Prostate gland (tissue), 2 donors: ENCODE data around the gene SYNGR1. TPM values are rescaled to one million over a fixed set of nuclear protein-coding genes. Genes with fewer than 3 reads are reported as not detected.
"Not testable (repeated sequence)": the region's sequence is repeated elsewhere in the genome, so short reads cannot be mapped to it uniquely, and the experiment has no call there.

Experiments
- DNase-seq: peaks from one replicate; pipeline ENCODE4 v3.0.0-alpha.2; 2019; ENCODE audit warnings: low spot score
- H3K27ac ChIP-seq, 2 donors: fragments of 200-600 bp; sonication (generic); 2 replicates each; pipeline ENCODE4 v1.5.1; 2017 to 2019
- H3K27me3 ChIP-seq: fragments of 200-600 bp; sonication (generic); replicated peaks from 2 replicates; pipeline ENCODE4 v1.5.1; 2019; ENCODE audit not compliant: insufficient read depth
- H3K36me3 ChIP-seq, 2 donors: fragments of 200-600 bp; sonication (generic); 1 replicate in 1 of 2; 2 replicates in 1 of 2; pipeline versions ENCODE4 v1.5.1 to v1.8.1; 2017 to 2019
- H3K4me1 ChIP-seq: fragments of 200-600 bp; sonication (generic); replicated peaks from 2 replicates; pipeline ENCODE4 v1.5.1; 2019
- H3K4me3 ChIP-seq, 2 donors: fragments of 200-600 bp; sonication (generic); 2 replicates each; pipeline ENCODE4 v1.5.1; 2017 to 2019
- H3K9me3 ChIP-seq: fragments of 200-600 bp; sonication (generic); 2 replicates; pipeline ENCODE4 v1.5.1; 2017
- CTCF ChIP-seq, 4 experiments: fragments of 200-600 bp in 2 of 4; fragments of 450-650 bp in 2 of 4; sonication (generic) in 2 of 4; IDR thresholded peaks; 1 replicate in 3 of 4; 2 replicates in 1 of 4; pipeline ENCODE4 v1.5.1; 2016 to 2019; ENCODE audit warnings: antibody characterized with exemption in 4 of 4, mild to moderate bottlenecking in 2 of 4, moderate library complexity in 2 of 4
- POLR2A ChIP-seq: fragments of 450-650 bp; IDR thresholded peaks from one replicate; pipeline ENCODE4 v1.6.1; 2016; ENCODE audit warnings: antibody characterized with exemption, mild to moderate bottlenecking
- POLR2AphosphoS5 ChIP-seq: sonication (generic); formaldehyde crosslinking; IDR thresholded peaks from one replicate; pipeline ENCODE4 v1.6.1; 2017; ENCODE audit warnings: antibody characterized with exemption
- WGBS: methylation state at CpG from one replicate; pipeline ENCODE4 v1.1.5; 2018; 5-methylcytosine and 5-hydroxymethylcytosine counted together
- intact Hi-C: fragments of 100-400 bp; cut with DNase I; formaldehyde crosslinking; loops from one replicate; pipeline ENCODE4 v1.14.2; 2022
- total RNA-seq, 2 donors: library from RNA; depleted of rRNA; stranded (reverse); fragments of >200 nt; gene quantifications; one replicate each; pipeline ENCODE4 v1.1.0, GENCODE V29; 2016

Gene SYNGR1
- total RNA-seq, 2 donors from 2014 or later = 38.3 to 43.8 TPM

GRCh38 chr22:39410264-39410663, 60.5 kb downstream of the SYNGR1 start:
- Histone ChIP-seq H3K36me3 (no peaks in the 10 kb centered on the region), H3K4me3 (no peak overlapping the region), H3K27ac (no peak overlapping the region), H3K9me3 (no peaks in the 10 kb centered on the region), H3K27me3 (no peaks in the 10 kb centered on the region), H3K4me1 (no peaks in the 10 kb centered on the region)
- intact Hi-C loops = no loop called here
- TF ChIP-seq POLR2AphosphoS5 (no peak), CTCF (IDR thresholded peaks at IDR 0.05) (no peak), POLR2A (no peak)
- DNase-seq = no peak
- WGBS = 84% methylated on average over 4 of the region's 4 CpGs

- H3K27ac ChIP-seq, intact Hi-C loops, H3K27me3 ChIP-seq, H3K4me1 ChIP-seq, H3K36me3 ChIP-seq, H3K9me3 ChIP-seq, H3K4me3 ChIP-seq, DNase-seq: not testable (repeated sequence)
- WGBS = 76% methylated on average over 11 of the region's 11 CpGs
Observed at GRCh38 chr22:39411828-39412365, 62.1 kb downstream of the SYNGR1 start.

GRCh38 chr22:39413204-39413603, 63.4 kb downstream of the SYNGR1 start:
- WGBS = 89% methylated on average over 7 of the region's 7 CpGs
- H3K4me1 ChIP-seq, H3K4me3 ChIP-seq, intact Hi-C loops, H3K27me3 ChIP-seq, H3K27ac ChIP-seq, DNase-seq, H3K9me3 ChIP-seq: not testable (repeated sequence)
- H3K36me3 ChIP-seq = peaks cover 3 to 11% of the 10 kb centered on the region in 2 donors

GRCh38 chr22:39414377-39414776, 64.6 kb downstream of the SYNGR1 start:
- 88% methylated on average over 7 of the region's 7 CpGs for WGBS
- Histone ChIP-seq H3K27ac (no peak overlapping the region), H3K4me3 (no peak overlapping the region), H3K36me3 (peaks cover 3 to 20% of the 10 kb centered on the region in 2 donors), H3K9me3 (no peaks in the 10 kb centered on the region), H3K4me1 (no peaks in the 10 kb centered on the region), H3K27me3 (no peaks in the 10 kb centered on the region)
- intact Hi-C loops = no loop called here
- no peak for DNase-seq
- TF ChIP-seq CTCF (IDR thresholded peaks at IDR 0.05) (no peak), POLR2AphosphoS5 (no peak), POLR2A (no peak)

- H3K9me3 ChIP-seq = no peaks in the 10 kb centered on the region
- no peak for DNase-seq
- H3K36me3 ChIP-seq = peaks cover 3 to 26% of the 10 kb centered on the region in 2 donors
- no peak overlapping the region for H3K4me3 ChIP-seq
- H3K4me1 ChIP-seq = no peaks in the 10 kb centered on the region
- TF ChIP-seq CTCF (IDR thresholded peaks at IDR 0.05) = no peak
- no peaks in the 10 kb centered on the region for H3K27me3 ChIP-seq
- H3K27ac ChIP-seq = no peak overlapping the region
- intact Hi-C loops = no loop called here
- 57% methylated on average over 10 of the region's 11 CpGs for WGBS
Observed at GRCh38 chr22:39414886-39415285, 65.1 kb downstream of the SYNGR1 start.

- Histone ChIP-seq H3K9me3 (no peaks in the 10 kb centered on the region), H3K36me3 (peaks cover 3 to 32% of the 10 kb centered on the region in 2 donors), H3K4me1 (no peaks in the 10 kb centered on the region), H3K4me3 (no peak overlapping the region), H3K27me3 (no peaks in the 10 kb centered on the region), H3K27ac (no peak overlapping the region)
- DNase-seq = no peak
- intact Hi-C loops = no loop called here
- WGBS = 92% methylated on average over 13 of the region's 16 CpGs
- no peak for TF ChIP-seq POLR2AphosphoS5
- no peak for TF ChIP-seq CTCF (IDR thresholded peaks at IDR 0.05)
- no peak for TF ChIP-seq POLR2A
Observed at GRCh38 chr22:39415506-39415905, 65.7 kb downstream of the SYNGR1 start.
